Lower lobe of right lung (tissue), 2 donors: ENCODE data around the gene POLA2. TPM values are rescaled to one million over a fixed set of nuclear protein-coding genes. Genes with fewer than 3 reads are reported as not detected.

ENCODE experiments used
- ATAC-seq, 2 donors: fragments of 200-7000 bp; cut with Tn5 transposase; one replicate each; pipeline ENCODE4 v1.9.1; 2020 to 2022; ENCODE audit warnings: mild to moderate bottlenecking in 2 of 2, moderate library complexity in 2 of 2
- DNase-seq: peaks from one replicate; pipeline ENCODE4 v3.0.0-alpha.2; 2020
- H3K27ac ChIP-seq: fragments of 200-600 bp; one replicate; pipeline ENCODE4 v1.8.0; 2022
- H3K27me3 ChIP-seq: fragments of 200-600 bp; one replicate; pipeline ENCODE4 v1.8.0; 2022; ENCODE audit warnings: low read depth
- H3K36me3 ChIP-seq: fragments of 200-600 bp; one replicate; pipeline ENCODE4 v1.8.0; 2022; ENCODE audit warnings: mild to moderate bottlenecking
- H3K4me1 ChIP-seq: fragments of 200-600 bp; one replicate; pipeline ENCODE4 v1.8.0; 2022
- H3K4me3 ChIP-seq: fragments of 200-600 bp; one replicate; pipeline ENCODE4 v1.8.0; 2022; ENCODE audit warnings: mild to moderate bottlenecking
- H3K9me3 ChIP-seq: fragments of 200-600 bp; one replicate; pipeline ENCODE4 v1.8.0; 2022
- CTCF ChIP-seq: fragments of 200-600 bp; IDR thresholded peaks from one replicate; pipeline ENCODE4 v1.8.0; 2022; ENCODE audit warnings: antibody characterized with exemption, mild to moderate bottlenecking
- intact Hi-C: fragments of 100-400 bp; cut with DNase I; formaldehyde crosslinking; loops from one replicate; pipeline ENCODE4 v1.11.0; 2022
- total RNA-seq: library from RNA; stranded (reverse); fragmentation: NEBNext Ultra II Directional; extraction: Animal tissue kit (Norgen Biotek cat#: 25700); gene quantifications from one replicate; pipeline ENCODE4 v1.2.1, GENCODE V29; 2021
- donor health status: DM: no; HTN: yes; CAD: no; lungs with severe emphysema.

The POLA2 gene
- total RNA-seq, 1 donor from 2014 or later, result 8.7 TPM

- no peak for DNase-seq
- H3K27me3 ChIP-seq, result no peaks in the 10 kb centered on the region
- no peak overlapping the region for H3K4me3 ChIP-seq
- ATAC-seq, result no peak
- no peaks in the 10 kb centered on the region for H3K9me3 ChIP-seq
- no peak for TF ChIP-seq CTCF
- H3K4me1 ChIP-seq, result peaks cover 47% of the 10 kb centered on the region
- intact Hi-C loops, result no loop called here
- H3K27ac ChIP-seq, result peak overlapping the region; percentile 59
- no peaks in the 10 kb centered on the region for H3K36me3 ChIP-seq
Measured at GRCh38 chr11:65307298-65308229, 45.8 kb downstream of the POLA2 start.

- Histone ChIP-seq H3K4me1 (peaks cover 50% of the 10 kb centered on the region), H3K27ac (peak overlapping the region; percentile 59), H3K27me3 (no peaks in the 10 kb centered on the region), H3K4me3 (no peak overlapping the region), H3K36me3 (no peaks in the 10 kb centered on the region), H3K9me3 (no peaks in the 10 kb centered on the region)
- ATAC-seq, result peak; percentile 50 to 54
- intact Hi-C loops, result no loop called here
- peak; percentile 65 for DNase-seq
- no peak for TF ChIP-seq CTCF
Measured at GRCh38 chr11:65308281-65308891, 46.6 kb downstream of the POLA2 start.

- Histone ChIP-seq H3K4me1 (peaks cover 57% of the 10 kb centered on the region), H3K27me3 (no peaks in the 10 kb centered on the region), H3K9me3 (no peaks in the 10 kb centered on the region), H3K36me3 (no peaks in the 10 kb centered on the region), H3K4me3 (no peak overlapping the region), H3K27ac (peak overlapping the region; percentile 59)
- intact Hi-C loops, result no loop called here
- ATAC-seq, result peak in 1 of 2 donors; percentile 6
- TF ChIP-seq CTCF, result no peak
- DNase-seq, result no peak
Measured at GRCh38 chr11:65309006-65309405, 47.2 kb downstream of the POLA2 start.

GRCh38 chr11:65310215-65310614, 48.5 kb downstream of the POLA2 start:
- no peak for DNase-seq
- H3K4me1 ChIP-seq, result peaks cover 61% of the 10 kb centered on the region

GRCh38 chr11:65310736-65311135, 49.0 kb downstream of the POLA2 start:
- no peaks in the 10 kb centered on the region for H3K36me3 ChIP-seq
- no peak for TF ChIP-seq CTCF
- H3K4me3 ChIP-seq, result no peak overlapping the region
- H3K4me1 ChIP-seq, result peaks cover 65% of the 10 kb centered on the region
- intact Hi-C loops, result no loop called here
- H3K27me3 ChIP-seq, result no peaks in the 10 kb centered on the region
- DNase-seq, result no peak
- no peaks in the 10 kb centered on the region for H3K9me3 ChIP-seq
- H3K27ac ChIP-seq, result peak overlapping the region; percentile 7
- ATAC-seq, result no peak

More at GRCh38 chr11:65310215-65310614, 48.5 kb downstream of the POLA2 start:
- Histone ChIP-seq H3K36me3 (no peaks in the 10 kb centered on the region), H3K27me3 (no peaks in the 10 kb centered on the region), H3K27ac (peak overlapping the region; percentile 7), H3K4me3 (no peak overlapping the region), H3K9me3 (no peaks in the 10 kb centered on the region)
- TF ChIP-seq CTCF, result no peak
- intact Hi-C loops, result no loop called here
- ATAC-seq, result no peak
